ENCODE measurements around the gene UFSP2.
A peak's percentile ranks its signal among the peaks of the same experiment; 100 is the strongest.

The UFSP2 gene

GRCh38 chr4:185426960-185427688 lies 1.4 kb upstream of the UFSP2 start:
- peak in 1 of 6 experiments; percentile 2 for DNase-seq

DNA sequence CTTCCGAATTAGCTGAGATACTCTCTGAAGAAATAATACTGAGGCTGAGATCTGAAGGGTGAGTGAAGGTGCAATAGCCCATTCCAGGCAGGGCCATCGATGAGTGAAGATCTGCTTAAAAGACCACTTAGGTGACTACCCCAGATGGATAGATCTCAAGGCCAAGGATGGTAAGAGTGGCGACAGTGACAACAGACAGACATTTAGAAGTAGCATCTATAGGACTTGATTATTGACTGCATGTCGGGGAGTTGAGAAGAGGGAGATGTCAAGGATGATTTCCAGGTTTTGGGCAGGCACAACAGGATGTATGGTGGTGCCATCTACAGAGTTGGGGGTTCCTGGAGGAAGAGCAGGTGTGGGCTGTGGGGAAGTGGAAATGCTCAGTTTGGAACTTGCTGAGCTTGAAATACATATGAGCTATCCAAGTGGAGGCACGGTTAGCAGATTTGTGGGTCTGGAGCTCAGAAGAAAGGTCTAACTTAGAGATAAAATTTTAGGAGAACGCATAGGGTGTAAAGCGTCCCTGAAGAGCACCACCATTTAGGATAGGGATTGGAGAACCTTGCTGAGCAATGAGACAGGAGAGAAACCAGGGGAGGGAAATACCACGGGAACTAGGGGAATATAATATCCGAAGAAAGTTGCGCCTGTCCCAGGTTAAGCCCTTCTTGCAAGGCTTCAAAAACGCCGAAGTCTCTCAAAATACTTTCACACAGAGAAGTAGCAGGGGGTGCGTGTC lies 688 bp downstream of the UFSP2 start:
- peak in 1 of 6 experiments; percentile 42 for DNase-seq

DNA sequence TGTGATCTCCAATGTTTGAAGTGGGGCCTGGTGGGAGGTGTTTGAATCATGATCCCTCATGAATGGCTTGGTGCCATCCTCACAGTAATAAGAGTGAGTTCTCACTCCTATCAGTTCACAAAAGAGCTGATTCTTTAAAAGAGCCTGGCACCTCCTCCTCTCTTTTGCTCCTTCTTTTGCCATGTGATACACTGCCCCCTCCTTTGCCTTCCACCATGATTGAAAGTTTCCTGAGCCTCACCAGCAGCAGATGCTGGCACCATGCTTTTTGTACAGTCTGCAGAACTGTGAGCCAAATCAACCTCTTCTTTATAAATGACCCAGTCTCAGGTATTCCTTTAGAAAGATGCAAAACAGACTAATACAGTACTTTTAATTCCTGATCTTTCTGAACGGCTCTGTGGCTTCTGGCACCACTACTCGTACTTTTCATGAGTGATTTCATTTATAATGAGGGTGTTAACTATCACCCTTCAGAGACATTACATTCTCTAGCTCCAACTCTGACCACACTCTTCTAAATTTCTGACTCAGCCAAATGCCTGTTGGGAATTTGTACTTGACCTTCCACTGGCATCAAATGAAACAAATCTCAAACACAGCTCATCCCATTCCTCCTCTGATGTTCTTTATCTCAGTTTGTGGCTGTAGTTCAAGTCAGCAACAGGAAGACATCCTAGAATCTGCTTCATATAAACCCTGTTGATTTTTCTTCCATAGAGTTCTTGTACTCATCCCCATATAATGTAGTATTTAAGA lies 4.2 kb downstream of the UFSP2 start:
- no peak for DNase-seq

DNA sequence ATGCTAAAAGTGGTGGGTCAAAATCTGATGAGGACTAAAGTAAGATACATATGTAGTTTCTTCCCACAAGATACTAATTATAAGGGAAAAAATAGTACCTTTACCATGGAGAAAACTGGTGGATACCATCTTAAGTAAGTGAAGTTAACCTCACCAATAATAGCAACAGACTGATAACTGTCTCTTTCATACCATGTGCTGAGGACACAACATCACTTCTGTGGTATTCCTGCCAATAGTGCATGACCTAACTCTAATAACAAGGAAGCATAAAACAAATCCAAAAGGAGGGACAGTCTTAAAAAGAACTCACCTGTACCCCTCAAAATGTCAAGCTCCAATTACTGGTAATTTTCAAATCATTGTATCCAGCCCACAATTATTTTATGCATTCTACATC lies 8.8 kb downstream of the UFSP2 start:
- DNase-seq: no peak

GRCh38 chr4:185412412-185412811 lies 13.4 kb downstream of the UFSP2 start:
- DNase-seq: no peak

GRCh38 chr4:185411849-185412248 lies 13.9 kb downstream of the UFSP2 start:
- no peak for DNase-seq

GRCh38 chr4:185408432-185408831 lies 17.3 kb downstream of the UFSP2 start:
- DNase-seq: no peak

DNA sequence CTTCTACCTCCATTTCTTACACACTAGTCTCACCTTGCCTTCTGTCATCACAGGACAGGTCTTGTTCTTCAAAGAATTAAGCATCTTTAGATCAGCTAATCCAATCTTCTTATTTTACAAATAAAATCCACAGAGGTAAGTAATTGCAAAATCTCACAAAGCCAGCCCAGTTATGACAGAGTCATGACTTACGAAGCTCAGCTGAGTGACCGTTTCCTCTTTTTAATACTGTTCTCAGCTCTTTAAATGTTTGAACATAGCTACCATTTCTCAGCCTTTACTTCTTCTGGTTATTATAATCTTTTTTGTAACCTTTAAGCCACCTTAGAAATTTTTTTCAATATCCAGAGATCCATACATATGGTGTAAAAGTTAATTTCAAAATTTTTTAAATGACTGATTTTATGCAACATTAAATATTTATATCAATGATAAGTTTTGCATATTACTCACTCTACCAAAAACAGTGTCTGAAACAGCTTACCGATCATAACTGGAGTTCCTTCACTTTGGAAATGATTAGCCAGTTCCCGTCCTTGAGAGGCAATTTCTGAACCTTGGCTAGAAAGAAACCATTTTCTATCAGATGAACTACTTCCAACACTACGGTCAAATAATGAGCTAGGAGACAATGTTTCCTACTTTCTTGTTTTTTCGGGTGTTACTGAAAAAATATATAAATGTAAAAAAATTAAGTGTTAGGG lies 20.3 kb downstream of the UFSP2 start:
- no peak for DNase-seq

DNA sequence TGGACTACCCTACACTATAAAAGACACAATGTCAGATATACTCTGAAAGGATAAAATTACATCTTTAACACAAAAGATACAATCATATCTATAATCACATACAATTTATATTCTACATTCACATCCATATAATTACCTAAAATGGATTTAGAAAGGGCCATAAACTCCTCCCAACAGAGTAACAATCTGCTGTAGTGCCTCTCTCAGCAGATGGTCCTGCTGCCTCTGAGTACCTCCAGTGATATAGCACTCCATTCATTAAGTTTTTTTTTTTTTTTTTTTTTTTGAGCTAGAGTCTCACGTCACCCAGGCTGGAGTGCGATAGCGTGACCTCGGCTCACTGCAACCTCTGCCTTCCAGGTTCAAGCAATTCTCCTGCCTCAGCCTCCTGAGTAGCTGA lies 21.7 kb downstream of the UFSP2 start:
- no peak for DNase-seq

- no peak for DNase-seq
These were observed 26.3 kb downstream of the UFSP2 start for GRCh38 chr4:185399466-185399865.

- DNase-seq: no peak
These were observed 27.1 kb downstream of the UFSP2 start for GRCh38 chr4:185398618-185399017.

DNA sequence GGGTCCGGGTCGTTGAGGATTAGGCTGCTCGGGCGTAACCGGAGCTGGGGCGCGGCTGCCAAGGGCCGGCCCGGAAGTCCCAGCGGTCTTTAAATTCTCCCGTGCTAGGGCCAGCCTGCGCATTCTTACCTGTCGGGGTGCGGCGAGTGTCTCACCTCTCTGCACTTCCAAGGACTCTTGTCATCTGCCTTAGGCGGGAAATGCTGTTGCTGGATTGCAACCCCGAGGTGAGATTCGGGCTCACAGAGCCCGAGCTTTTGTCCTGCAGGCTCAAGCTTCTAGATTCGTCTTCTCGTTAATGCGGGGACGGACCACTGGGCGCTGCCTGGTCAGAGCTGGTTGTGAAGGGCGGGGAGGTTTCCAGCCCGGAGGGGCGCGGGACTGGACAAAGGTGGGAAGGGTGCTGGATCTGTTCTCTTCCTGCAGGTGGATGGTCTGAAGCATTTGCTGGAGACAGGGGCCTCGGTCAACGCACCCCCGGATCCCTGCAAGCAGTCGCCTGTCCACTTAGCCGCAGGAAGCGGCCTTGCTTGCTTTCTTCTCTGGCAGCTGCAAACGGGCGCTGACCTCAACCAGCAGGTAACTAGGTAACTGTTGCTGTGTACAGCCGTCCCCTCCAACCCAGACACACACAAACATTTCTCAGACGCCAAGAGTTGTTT lies 28.9 kb downstream of the UFSP2 start, which contains the start of gene ANKRD37:
Gene ANKRD37, plus strand, starts transcription at position 118 of the 662 bp plus-strand sequence. Its CDS starts 83 bp downstream, at position 201.
- no peak for DNase-seq

GRCh38 chr4:185395956-185396723 lies 29.6 kb downstream of the UFSP2 start:
- DNase-seq: peak; percentile 90 to 97 (median 94)

DNA sequence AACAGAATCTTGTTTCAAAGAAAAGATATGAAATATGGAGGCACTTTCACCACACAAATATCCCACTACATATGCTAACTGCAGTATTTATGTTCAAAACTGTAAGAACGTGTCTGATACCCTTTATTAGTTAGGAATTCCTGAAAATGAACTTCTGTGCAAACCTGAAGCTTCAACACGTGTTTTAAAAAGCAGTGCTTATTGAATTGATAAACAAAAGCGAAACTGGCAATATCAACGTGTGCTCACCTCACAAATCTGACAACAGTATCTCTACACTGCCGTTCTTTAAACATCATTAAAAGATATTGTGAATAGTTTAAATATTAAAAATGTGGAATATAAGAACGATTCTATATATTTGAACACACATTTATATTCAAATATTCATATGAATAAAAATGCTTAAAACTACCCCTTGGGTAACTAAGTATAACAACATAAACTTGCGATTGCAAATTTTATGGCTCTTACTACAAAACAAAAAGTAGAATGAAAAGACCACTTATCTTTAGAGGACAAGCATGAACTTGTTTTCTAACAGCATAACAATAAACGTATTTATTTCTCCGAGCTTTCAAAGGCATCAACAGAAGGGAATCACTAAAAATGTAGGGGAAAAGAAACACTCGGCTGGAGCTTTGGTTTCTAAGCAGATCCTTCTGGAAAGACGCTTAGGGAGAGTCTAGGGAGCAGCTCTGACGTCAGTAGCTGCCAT lies 30.4 kb downstream of the UFSP2 start, which contains the start of gene LRP2BP:
Gene LRP2BP, minus strand, starts transcription at position 687 of the 718 bp plus-strand sequence. CDS start 17,738 bp downstream, outside the sequence.
- peak in 2 of 6 experiments; percentile 28 to 48 for DNase-seq

DNA sequence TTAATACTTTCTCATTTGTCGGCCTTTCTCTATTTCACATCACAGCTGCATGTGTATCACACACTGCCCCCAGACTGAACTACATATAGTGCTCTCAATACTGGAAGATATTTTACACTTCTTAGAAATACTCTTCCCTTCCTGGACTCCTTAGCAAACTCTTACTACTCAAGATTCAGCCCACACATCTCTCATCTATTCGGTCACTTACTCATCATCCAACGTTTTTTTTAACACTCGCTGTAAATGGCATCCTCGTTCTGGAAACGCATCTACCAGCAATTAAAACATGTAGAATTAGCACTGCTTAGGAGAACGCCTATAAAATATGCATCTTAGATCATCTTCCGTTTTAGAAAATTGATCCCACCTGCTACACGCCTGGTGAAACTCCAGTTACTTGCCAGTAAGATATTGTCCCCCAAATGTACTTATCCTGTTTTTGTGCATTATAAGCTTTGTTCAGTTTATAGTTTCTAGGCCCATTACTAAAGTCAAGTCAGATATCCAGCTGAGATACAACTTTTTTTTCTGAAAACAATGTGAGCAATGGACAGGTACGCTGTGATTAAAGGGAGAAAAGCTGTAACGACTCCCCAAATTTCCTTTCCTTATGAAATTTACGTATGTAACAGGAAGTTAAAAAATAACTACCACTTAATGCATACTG lies 31.1 kb downstream of the UFSP2 start:
- peak in 1 of 6 experiments; percentile 12 for DNase-seq

GRCh38 chr4:185392156-185392555 lies 33.6 kb downstream of the UFSP2 start:
- DNase-seq: no peak

DNA sequence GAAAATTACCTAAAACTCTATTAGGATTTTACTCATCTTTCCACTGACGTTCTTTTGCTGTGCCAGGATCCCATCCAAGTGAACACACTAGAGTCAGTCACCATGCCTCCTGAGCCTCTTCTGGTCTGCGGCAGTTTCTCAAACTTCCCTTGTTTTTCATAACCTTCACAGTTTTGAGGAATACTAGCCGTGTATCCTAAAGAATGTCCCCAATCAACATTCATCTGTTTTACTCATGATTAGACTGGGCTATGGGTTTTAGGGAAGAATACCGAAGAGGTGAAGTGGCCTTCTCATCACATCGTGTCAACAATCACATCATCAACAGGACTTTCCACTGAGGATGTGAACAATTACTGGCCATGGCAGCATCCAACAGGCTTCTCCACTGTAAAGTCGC lies 34.8 kb downstream of the UFSP2 start:
- DNase-seq: no peak

DNA sequence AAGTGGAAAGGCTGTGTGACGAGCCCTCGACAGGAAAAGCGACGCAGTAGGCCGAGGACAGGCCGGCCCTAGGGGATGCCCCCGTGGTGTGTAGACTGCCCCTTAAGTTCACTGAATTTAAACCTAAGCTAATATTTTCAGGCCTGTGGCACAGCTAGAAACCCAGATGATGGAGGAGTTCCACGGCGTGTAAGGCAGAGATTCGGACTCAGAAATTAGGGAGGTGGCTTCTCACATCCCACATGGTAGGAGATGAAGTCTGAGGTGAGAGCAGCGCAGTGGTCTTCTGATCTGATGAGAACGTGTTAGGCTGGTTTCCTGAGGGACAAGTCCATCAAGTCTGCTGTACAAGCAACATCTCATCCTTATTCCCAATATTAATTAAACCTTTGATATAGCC lies 37.8 kb downstream of the UFSP2 start:
- no peak for DNase-seq

DNA sequence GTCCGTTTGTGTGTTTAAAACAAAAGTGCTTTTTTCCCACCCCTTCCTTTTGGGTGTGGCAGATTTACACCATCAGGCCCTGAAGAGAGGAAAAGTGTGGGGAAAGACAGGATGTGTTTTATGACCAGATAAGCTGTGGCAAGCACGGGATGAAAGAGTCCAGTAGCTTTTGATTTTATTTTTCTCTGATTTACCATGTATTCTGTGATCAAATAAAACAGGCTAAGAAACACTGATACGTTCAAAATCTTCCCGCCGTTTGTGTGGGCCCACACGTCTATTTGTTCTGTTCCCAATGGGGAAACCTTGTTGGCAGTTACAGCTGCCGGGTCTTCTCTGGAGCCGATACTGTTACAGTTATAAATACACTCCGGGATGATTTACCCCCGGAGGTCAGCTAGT lies 40.8 kb downstream of the UFSP2 start:
- no peak for DNase-seq

DNA sequence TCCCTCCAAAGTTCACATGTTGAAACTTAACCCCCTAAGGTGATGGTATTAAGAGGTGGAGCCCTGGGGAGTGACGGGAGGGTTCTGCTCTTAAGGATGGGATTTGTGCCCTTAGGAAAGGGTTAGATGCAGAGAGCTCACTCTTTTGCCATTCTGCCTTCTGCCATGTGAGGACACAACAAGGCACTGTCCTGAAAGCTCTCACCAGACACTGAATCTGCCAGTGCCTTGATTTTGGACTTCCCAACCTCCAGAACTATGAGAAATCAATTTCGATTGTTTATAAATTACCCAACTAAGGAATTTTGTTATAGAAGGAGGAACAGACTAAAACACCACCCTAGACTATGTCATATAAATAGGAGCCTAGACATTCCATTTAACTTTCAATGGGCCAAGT lies 41.7 kb downstream of the UFSP2 start:
- DNase-seq: no peak

Measured in stimulated activated naive CD4-positive, alpha-beta T cell (primary cell).